ENCODE data around the gene DNPEP.
A peak's percentile ranks its signal among the peaks of the same experiment; 100 is the strongest.

The DNPEP gene

GRCh38 chr2:219353129-219353528 is 34.6 kb downstream of the DNPEP start:
- DNase-seq = no peak

GRCh38 chr2:219352448-219353023 is 35.2 kb downstream of the DNPEP start:
- DNase-seq = peak; percentile 23

GRCh38 chr2:219350710-219351221 is 36.9 kb downstream of the DNPEP start:
- DNase-seq = no peak

GRCh38 chr2:219350215-219350614 is 37.5 kb downstream of the DNPEP start:
- DNase-seq = no peak

- peak; percentile 53 for DNase-seq
Measured at GRCh38 chr2:219344751-219345430, 42.8 kb downstream of the DNPEP start.

GRCh38 chr2:219335373-219335786 is 52.3 kb downstream of the DNPEP start:
- no peak for DNase-seq

GRCh38 chr2:219334076-219334475 is 53.6 kb downstream of the DNPEP start:
- DNase-seq = no peak

- DNase-seq = no peak
Measured at GRCh38 chr2:219332542-219332941, 55.2 kb downstream of the DNPEP start, which contains the start of gene RESP18. Gene RESP18, minus strand, starts transcription at chr2:219332744.

GRCh38 chr2:219331560-219332213 is 56.0 kb downstream of the DNPEP start:
- no peak for DNase-seq

GRCh38 chr2:219327719-219328118 is 60.0 kb downstream of the DNPEP start:
- DNase-seq = no peak

GRCh38 chr2:219325657-219326315 is 61.9 kb downstream of the DNPEP start:
- DNase-seq = no peak

- DNase-seq = no peak
Measured at GRCh38 chr2:219325136-219325535, 62.6 kb downstream of the DNPEP start.

GRCh38 chr2:219323434-219323833 is 64.3 kb downstream of the DNPEP start:
- no peak for DNase-seq

Measured in SHP77 treated with DMSO at 0.1 percent for 48 hours (cell line).